Spleen (tissue), 7 donors: ENCODE results near the gene KNG1.

Experiments used
- POLR2AphosphoS5 ChIP-seq, 3 donors: sonication (generic); formaldehyde crosslinking; IDR thresholded peaks; one replicate each; pipeline ENCODE4 v1.5.1; 2017; ENCODE audit warnings: antibody characterized with exemption in 3 of 3
- TF ChIP-seq, protein P1 (sequence below), 11 experiments: fragments of 200-600 bp in 7 of 11; fragments of 450-650 bp in 4 of 11; sonication (generic) in 4 of 11; IDR thresholded peaks in 8 of 11; conservative IDR thresholded peaks in 3 of 11; 1 replicate in 7 of 11; 2 replicates in 4 of 11; pipeline versions ENCODE4 v1.4.0 to v1.8.0; 2016 to 2021; ENCODE audit warnings: antibody characterized with exemption in 11 of 11, inconsistent platforms in 4 of 11, mild to moderate bottlenecking in 1 of 11
- donor health status: DM: no; HTN: no; CAD: no; lungs with moderate emphysema.
- donor health status: DM: no; HTN: no; CAD: no.
- donor health status: DM: no; HTN: no; CAD: no.

DNA sequence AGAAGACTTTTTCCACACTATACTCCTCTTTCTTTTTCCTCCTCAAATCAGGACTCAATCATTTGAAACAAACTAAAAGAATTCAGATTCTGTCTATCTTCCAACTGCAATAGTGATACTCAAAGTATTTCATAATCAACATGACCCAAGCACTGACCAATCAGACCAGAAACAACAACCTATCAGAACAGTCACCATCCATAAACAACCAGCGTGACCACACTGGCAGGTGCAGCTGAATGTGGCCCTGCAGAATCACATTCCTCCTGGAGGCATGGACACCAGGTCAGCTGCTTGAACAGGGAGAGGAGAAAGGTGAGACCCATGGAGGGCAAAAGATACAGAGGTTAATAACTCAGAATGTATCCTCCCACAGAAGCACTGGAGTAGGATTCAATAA lies 38.0 kb upstream of the KNG1 start:
- TF ChIP-seq, protein P1, sequence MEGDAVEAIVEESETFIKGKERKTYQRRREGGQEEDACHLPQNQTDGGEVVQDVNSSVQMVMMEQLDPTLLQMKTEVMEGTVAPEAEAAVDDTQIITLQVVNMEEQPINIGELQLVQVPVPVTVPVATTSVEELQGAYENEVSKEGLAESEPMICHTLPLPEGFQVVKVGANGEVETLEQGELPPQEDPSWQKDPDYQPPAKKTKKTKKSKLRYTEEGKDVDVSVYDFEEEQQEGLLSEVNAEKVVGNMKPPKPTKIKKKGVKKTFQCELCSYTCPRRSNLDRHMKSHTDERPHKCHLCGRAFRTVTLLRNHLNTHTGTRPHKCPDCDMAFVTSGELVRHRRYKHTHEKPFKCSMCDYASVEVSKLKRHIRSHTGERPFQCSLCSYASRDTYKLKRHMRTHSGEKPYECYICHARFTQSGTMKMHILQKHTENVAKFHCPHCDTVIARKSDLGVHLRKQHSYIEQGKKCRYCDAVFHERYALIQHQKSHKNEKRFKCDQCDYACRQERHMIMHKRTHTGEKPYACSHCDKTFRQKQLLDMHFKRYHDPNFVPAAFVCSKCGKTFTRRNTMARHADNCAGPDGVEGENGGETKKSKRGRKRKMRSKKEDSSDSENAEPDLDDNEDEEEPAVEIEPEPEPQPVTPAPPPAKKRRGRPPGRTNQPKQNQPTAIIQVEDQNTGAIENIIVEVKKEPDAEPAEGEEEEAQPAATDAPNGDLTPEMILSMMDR (IDR thresholded peaks at IDR 0.05 in 8 of 11, conservative IDR thresholded peaks at IDR 0.05 in 3 of 11) = no peak
- no peak for TF ChIP-seq POLR2AphosphoS5 (IDR thresholded peaks at IDR 0.05)
